Uterus (tissue), 2 donors: Measurements from ENCODE around the gene KCNIP3.

Experiments used
- POLR2A ChIP-seq, 2 donors: fragments of 450-650 bp; IDR thresholded peaks; one replicate each; pipeline ENCODE4 v1.6.1; 2016; ENCODE audit warnings: antibody characterized with exemption in 2 of 2, mild to moderate bottlenecking in 1 of 2, moderate library complexity in 1 of 2
- TF ChIP-seq, protein P1 (sequence below), 4 experiments: fragments of 200-600 bp in 2 of 4; fragments of 450-650 bp in 2 of 4; sonication (generic) in 2 of 4; IDR thresholded peaks; one replicate each; pipeline ENCODE4 v1.5.1; 2016 to 2019; ENCODE audit warnings: antibody characterized with exemption in 4 of 4, mild to moderate bottlenecking in 2 of 4, moderate library complexity in 1 of 4

DNA sequence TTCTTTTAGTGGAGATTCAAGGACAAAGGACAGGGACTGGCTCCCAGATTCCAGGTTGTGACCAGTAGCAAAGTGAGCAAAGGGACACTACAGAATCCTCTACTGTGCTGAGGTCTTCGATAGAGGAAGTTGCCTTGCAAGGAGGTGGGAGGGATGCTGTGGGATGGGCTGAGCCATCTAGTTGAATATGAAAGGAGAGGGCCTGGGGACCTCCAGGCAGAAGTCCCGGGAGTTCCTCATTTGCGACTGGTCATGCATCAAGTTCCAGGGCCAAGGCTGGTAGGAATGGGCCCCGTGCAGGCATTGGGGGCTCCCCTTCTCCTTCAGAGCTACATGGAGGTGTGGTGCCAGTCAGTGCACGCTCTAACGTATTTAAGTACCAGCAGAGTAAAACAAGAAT is 35.5 kb upstream of the KCNIP3 start:
- TF ChIP-seq, protein P1, sequence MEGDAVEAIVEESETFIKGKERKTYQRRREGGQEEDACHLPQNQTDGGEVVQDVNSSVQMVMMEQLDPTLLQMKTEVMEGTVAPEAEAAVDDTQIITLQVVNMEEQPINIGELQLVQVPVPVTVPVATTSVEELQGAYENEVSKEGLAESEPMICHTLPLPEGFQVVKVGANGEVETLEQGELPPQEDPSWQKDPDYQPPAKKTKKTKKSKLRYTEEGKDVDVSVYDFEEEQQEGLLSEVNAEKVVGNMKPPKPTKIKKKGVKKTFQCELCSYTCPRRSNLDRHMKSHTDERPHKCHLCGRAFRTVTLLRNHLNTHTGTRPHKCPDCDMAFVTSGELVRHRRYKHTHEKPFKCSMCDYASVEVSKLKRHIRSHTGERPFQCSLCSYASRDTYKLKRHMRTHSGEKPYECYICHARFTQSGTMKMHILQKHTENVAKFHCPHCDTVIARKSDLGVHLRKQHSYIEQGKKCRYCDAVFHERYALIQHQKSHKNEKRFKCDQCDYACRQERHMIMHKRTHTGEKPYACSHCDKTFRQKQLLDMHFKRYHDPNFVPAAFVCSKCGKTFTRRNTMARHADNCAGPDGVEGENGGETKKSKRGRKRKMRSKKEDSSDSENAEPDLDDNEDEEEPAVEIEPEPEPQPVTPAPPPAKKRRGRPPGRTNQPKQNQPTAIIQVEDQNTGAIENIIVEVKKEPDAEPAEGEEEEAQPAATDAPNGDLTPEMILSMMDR (IDR thresholded peaks at IDR 0.05): no peak
- TF ChIP-seq POLR2A (IDR thresholded peaks at IDR 0.05): no peak
